AG20443 (cell line): Measurements from ENCODE around the gene TTBK2.
"Not testable (repeated sequence)": the region's sequence is repeated elsewhere in the genome, so short reads cannot be mapped to it uniquely, and the experiment has no call there.

Experiments used
- DNase-seq: peaks from one replicate; pipeline ENCODE4 v3.0.0; 2012; ENCODE audit warnings: low spot score, mixed read lengths

Gene TTBK2

DNA sequence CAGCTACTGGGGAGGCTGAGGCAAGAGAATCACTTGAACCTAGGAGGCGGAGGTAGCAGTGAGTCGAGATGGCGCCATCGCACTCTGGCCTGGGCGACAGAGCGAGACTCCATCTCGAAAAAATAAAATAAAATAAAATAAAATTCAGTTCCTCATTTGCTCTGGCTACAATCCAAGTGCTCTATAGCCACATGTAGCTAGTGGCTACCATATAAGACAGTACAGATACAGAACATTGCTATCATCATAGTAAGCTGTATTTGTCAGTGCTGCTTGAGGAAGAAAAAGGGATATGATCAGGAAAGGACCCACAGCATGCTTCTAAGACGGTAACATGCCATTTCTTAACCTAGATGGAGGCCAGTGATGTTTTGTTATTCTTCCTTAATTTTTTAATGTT lies 95.0 kb downstream of the TTBK2 start:
- DNase-seq: no peak

DNA sequence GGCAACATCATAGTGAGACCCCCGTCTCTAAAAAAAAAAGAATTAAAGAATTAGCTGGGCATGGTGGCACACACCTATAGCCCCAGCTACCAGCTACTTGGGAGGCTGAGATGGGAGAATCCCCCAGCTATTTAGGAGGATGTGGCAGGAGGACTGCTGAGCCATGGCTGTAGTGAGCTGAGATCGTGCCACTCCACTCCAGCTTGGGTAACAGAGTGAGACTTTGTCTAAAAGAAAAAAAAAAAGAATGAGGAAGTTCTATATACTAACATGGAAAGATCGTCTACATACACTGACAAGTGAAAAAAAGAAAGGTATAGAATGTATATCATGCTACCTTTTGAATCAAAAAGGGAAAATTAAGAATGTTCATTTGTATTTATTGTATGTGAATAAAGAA lies 99.8 kb downstream of the TTBK2 start:
- no peak for DNase-seq

- no peak for DNase-seq
Measured at GRCh38 chr15:42819786-42820185, 100.8 kb downstream of the TTBK2 start.

- no peak for DNase-seq
Measured at GRCh38 chr15:42811433-42811832, 109.1 kb downstream of the TTBK2 start.

- no peak for DNase-seq
Measured at GRCh38 chr15:42808913-42809312, 111.7 kb downstream of the TTBK2 start.

- no peak for DNase-seq
Measured at GRCh38 chr15:42805266-42805665, 115.3 kb downstream of the TTBK2 start.

DNA sequence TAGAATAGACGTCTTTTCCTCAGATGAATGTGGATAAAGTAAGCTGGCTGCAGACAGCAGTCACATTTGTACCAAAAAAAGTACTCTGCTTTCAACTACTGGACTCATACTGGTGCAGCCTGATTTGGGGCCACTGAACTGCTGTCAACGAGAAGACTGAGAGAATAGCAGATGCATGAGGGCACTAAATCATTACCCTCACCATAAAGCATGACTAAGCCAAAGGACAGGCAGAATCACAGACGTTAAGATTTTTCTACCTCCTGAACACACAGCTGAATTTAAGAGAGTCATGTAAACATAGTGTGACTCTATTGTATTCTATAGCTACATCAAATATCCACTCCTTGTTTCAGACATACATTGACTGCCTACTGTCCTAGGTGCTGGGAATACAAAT lies 115.8 kb downstream of the TTBK2 start:
- DNase-seq: no peak

DNA sequence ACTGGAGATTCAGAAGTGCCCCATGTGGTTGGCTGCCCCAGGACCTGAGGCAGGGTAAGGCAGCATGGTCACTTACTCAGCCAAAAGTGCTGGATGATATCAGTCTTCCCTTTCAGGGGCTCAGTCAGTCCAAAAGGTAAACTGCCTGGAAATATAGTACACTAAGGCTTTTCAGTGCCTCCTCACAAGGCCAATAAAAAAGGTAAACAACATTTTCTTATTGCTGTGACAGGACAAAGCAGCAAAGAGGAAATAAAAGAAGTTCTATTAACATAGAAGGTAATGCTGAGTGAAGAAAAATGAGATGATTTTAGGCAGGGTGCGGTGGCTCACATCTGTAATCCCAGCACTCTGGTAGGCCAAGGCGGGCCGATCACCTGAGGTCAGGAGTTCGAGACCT lies 117.1 kb downstream of the TTBK2 start:
- no peak for DNase-seq

GRCh38 chr15:42802168-42802567 lies 118.4 kb downstream of the TTBK2 start:
- DNase-seq: no peak

DNA sequence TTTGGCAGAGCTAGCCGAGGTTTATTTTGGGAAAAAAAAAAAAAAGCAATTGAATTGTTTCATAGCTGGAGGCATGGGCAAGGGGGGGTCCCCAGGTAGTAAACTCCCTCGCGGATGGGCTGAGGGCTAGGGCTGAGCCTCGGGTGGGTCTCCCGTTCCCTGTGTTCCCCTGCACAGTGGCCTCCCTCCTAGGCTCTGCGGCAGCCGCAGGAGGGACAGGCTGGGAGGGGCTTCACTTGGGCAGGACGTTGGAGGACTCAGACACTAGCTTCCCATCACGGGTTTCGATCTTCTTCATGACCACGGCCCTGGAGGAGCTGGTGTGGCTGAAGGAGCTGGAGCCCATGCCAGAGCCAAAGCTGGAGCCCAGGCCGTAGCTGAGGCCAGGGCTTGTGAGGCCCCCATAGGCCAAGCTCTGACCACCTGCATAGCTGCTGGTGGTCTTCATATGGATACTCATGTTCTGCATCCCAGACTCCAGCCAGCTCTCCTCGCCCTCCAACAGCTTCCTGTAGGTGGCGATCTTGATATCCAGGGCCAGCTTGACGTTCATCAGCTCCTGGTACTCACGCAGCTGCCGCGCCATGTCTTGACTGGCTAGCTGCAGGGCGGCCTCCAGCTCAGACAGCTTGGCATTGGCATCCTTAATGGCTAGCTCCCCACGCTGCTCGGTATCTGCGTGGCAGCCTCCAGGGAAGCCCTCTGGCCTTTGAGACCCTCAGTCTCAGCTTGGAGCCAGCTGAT lies 119.7 kb downstream of the TTBK2 start:
- no peak for DNase-seq

GRCh38 chr15:42798802-42799201 lies 121.8 kb downstream of the TTBK2 start:
- no peak for DNase-seq

- peak; percentile 12 for DNase-seq
Measured at GRCh38 chr15:42796955-42797782, 123.4 kb downstream of the TTBK2 start.

GRCh38 chr15:42788725-42789124 lies 131.9 kb downstream of the TTBK2 start:
- no peak for DNase-seq

DNA sequence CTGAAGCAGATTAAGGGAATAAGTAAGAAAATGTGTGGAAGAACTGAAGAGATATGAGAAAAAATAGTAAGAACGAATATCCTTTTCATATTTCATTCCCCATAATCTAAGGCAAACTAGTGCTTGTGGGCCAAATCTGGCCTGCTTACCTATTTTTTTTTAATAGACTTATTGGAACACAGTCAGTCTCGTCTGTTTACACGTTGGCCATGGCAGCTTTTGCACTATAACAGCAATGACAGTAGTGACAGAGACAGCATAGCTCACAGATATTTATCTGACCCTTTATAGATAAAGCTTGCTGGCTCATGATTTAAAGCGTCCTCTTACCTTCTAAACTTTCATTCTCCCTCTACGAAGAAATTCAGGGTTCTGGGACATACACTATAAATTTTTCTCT lies 133.6 kb downstream of the TTBK2 start:
- DNase-seq: no peak

GRCh38 chr15:42785569-42785968 lies 135.0 kb downstream of the TTBK2 start:
- DNase-seq: no peak

DNA sequence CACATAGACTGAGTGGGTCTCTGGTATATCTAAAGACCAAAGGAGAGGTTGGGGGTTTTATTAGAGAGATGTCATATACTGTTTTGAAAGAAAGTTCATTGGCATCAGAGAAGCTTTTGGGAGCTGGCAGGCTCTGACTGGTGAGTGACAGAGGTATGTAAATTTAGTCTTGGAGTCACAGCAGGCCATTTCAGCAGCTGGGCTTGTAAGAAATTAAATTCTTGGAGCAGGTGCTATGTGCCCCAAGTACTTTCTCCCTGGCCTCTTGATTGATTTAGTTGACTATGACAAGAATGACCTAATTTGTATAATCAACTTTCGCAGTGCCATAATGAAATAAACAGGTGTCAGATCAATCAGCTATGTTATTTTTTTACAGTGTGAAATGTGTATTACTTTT lies 135.9 kb downstream of the TTBK2 start:
- DNase-seq: no peak

DNA sequence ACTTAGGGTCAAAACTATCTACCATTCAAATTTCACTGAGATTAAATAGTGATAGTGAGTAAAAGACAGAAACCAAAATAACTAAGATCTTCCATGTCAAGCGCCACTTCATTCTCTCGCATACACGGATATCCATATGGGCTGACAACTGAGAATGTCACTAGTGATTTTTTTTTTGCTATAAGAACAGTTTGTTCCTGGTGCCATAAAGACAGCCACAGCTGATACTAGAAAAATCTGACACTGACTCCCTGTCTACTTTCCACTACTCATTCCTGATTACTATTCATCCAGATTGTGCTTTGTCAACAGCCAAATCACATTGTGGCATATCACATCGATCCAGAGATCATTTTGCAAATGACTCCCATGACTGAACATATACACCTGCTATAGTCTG lies 137.9 kb downstream of the TTBK2 start:
- no peak for DNase-seq

DNA sequence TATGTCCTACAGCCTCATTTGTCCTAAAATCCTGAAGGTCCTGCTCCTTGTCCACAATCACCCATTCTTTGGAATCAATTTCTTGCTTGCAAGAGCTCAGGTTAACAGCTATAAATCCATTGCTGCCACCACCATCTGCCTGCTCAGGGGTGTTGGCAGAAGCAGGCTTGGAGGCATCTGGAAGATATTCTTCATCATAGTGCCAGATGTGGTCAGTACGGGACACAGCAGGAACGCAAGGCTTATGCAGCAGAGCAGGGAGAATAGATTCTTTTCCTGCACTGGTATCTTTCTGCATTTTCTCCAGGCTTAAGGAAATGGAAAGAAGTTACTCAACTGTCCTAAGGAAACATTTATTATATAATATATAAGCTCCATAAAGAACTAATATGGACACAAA lies 145.2 kb downstream of the TTBK2 start:
- peak; percentile 31 for DNase-seq

DNA sequence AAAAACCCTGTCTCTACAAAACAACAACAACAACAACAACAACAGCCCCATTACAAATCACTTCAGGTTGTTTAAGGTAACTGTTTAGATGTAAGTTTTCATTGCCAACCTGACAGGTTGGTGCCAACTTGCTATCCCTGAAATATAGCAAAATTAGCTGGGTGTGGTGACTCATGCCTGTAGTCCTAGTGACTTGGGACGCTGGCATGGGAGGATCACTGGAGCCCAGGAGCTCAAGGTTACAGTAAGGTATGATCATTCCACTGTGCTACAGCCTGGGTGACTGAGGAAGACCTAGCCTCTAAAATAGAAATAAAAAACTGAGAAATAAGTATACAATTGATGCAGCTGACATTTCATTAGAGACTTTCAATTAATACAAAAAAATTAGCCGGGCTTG lies 147.7 kb downstream of the TTBK2 start:
- no peak for DNase-seq

DNA sequence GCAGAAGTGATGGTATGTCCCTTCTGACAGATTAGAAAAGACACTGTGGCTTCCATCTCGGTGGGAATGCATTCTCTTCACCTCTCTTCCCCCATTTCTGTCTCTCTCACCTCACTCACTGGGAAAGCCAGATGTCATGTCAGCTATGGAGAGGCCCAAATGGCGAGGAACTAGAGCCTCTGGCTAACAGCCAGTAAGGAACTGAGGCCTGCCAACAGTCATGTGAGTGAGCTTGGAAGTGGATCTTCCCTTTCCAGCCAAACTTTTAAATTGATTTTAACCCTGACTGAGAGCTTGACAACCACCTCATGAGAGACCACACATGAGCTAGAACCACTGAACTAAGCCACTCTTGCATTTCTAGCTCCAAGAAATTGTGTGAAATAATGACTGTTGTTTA lies 148.4 kb downstream of the TTBK2 start:
- DNase-seq: no peak

GRCh38 chr15:42766109-42766508 lies 154.5 kb downstream of the TTBK2 start:
- not testable (repeated sequence) for DNase-seq

DNA sequence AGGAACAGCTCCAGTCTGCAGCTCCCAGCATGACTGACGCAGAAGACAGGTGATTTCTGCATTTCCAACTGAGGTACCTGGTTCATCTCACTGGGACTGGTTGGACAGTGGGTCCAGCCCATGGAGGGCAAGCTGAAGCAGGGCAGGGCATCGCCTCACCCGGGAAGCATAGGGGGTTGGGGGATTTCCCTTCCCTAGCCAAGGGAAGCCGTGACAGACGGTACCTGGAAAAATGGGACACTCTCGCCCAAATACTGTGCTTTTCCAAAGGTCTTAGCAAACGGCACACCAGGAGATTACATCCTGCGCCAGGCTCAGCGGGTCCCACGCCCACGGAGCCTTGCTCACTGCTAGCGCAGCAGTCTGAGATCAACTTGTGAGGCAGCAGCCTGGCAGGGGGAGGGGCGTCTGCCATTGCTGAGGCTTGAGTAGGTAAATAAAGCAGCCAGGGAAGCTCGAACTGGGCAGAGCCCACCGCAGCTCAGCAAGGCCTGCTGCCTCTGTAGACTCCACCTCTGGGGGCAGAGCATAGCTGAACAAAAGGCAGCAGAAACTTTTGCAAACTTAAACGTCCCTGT lies 156.3 kb downstream of the TTBK2 start:
- not testable (repeated sequence) for DNase-seq

- not testable (repeated sequence) for DNase-seq
Measured at GRCh38 chr15:42761813-42762212, 158.8 kb downstream of the TTBK2 start.
